ENCODE data around the gene GATA6. TPM values are rescaled to one million over a fixed set of nuclear protein-coding genes. Genes with fewer than 3 reads are reported as not detected.
A peak's percentile ranks its signal among the peaks of the same experiment; 100 is the strongest.

Gene GATA6
- total RNA-seq, result 12.6 TPM

DNA sequence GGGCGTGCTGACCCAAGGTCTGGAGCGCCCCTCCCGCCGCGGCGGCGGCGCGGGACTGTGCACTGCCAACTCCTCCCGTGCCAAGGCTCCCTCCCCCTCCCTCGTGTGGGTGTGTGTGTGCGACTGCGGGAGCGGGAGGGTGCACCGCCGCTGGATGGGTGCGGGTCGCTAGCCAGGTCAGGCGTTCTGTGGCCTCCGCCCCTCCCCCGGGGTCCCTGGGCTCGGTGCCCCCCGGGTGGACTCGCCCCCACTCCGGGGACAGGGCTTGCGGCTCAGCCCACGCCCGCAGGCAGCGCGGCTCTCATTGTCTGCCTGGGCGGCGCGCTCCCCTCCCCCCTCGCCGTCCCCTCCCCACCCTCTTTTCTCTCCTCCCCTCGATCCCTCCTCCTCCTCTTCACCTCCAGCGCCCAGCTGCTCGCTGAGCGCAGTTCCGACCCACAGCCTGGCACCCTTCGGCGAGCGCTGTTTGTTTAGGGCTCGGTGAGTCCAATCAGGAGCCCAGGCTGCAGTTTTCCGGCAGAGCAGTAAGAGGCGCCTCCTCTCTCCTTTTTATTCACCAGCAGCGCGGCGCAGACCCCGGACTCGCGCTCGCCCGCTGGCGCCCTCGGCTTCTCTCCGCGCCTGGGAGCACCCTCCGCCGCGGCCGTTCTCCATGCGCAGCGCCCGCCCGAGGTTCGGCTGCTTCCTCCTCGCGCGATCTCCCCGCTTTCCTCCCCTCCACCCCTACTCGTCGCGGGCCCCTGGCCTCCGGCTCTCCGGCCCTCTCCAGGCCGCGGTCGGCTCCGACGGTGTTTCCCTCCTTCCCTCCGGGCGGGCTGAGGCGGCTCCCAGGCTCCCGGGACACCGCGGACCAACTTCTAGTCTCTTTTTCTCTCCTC lies at the start of gene GATA6:
Gene GATA6 (plus strand): TSS at position 579 of the 878 bp plus-strand sequence. CDS start 1,556 bp downstream, outside the sequence.
- peak; percentile 91 for DNase-seq (ENCODE audit: low spot score)

DNA sequence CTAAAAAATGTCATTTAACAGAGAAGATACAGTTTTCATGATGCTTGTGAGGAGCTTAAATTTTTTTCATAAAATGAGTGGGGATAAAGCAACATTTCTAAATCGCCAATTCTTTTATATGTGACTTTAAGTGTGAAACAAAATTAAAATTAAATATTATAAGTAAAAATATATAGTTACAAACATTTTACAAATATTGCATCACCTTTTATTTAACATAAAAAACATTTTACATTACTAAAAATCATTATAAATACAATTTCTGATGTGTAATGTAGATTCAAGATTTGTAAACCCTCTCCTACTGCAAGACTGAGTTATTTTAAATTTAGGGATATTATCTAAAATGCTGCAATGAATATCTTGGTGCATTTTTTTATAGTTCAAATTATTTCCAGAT lies 44.4 kb upstream of the GATA6 start:
- DNase-seq (ENCODE audit: low spot score), result no peak

DNA sequence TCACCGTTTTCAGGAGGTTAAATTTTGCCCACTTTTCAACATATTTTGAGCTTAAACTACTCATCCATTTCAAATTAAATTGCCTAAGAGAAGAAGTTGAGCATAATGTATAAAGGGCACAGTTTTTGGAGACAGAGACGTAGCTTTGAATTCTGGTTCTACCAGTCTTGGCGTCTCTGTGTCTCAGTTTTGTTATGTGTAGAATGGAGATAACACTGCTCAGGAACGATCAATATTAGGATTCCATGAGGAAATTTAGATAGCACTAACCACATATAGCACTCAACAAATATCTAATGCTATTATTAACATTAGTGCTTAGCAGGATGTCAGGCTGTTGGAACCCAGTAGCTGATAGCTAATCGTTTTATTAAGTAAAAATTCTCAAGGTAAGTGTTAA lies 40.4 kb upstream of the GATA6 start:
- no peak for DNase-seq (ENCODE audit: low spot score)

DNA sequence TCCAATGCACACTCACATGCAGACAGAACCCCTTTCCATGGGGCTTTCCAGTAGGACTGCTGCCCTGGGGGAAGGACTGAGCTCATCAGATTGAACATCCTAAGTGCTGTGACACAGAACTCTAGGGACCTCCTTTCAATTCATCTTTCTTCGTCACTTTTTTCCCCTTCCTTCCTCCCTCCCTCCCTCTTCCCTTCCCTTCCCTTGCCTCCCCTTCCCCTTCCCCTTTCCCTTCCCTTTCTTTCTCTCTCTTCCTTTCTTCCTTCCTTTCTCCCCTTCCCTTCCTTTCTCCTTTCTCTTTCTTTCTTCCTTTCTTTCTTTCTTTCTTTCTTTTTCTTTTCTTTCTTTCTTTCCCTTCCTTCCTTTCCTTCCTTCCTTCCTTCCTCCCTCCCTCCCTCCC lies 39.6 kb upstream of the GATA6 start:
- no peak for DNase-seq (ENCODE audit: low spot score)

DNA sequence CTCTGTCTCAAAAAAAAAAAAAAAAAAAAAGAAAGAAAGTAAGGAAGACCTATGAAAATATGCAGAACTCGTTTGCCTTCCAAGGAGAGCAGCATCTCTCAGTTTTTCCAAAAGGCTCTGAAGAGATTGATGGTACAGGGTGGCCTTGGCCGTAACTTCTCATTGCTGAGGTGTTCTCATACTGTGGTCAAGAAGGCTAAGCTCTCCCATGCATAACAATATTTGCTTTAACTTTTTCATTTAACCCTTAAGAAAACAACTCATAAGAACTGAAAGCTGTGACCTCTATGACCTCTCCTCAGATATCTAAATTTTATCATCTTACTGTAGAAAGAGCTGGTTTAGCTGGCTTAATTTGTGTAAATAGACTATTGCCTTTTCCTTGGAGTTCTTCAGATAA lies 37.1 kb upstream of the GATA6 start:
- DNase-seq (ENCODE audit: low spot score), result no peak

DNA sequence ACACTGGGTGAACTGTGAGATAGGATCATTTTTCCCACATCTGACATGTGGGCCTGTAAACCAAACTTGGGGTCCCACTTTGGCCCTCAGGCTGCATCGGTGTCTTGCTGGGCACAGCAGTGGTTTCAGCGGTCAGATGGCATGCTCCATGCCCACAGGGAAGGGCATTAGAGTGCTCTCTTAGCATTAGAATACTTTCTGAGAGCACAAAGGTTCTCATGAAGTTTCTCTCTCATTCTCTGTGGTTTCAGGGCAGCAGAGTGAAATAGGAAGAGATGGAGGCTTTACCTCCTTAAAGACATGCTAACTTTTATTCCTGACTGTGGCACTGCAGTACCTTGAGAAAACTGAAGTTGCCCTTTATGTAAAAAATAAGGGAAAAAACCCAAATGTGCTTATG lies 36.6 kb upstream of the GATA6 start:
- DNase-seq (ENCODE audit: low spot score), result no peak

DNA sequence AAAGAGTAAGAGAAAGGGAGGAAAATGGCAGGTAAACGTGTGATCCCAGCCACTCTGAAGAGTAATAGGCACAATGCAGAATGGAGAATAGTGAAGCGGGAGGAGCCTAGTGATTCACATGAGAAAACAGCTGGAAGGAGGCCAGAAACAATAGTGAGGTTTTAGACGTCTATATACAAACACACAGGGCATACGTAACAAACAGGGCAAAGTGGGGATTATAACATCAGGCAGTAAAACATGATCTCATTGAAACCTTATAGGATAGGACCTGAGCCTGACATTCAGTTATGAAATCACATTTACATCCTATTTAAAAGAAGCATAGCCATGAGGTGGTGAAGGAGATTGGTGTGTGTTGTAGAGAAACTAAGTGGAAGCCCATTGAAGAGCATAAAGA lies 33.0 kb upstream of the GATA6 start:
- DNase-seq (ENCODE audit: low spot score), result no peak

DNA sequence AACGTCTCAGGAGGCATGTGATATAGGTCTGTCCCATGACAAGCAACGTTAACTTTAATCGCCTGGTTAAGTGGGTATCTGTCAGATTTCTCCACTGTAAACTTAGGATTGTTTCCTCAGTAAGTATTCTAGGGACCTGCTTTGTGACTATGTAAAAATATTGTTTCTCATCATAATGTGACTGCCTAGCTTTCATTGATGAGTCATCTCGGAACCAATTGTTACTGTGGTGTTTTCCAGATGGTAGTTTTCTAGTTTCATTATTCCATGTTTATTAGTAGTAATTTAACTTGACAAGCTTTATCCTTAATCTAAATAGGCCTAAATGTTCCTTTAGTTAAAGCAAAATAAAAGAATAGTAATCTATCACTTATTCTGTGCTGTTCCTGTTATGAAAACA lies 28.2 kb upstream of the GATA6 start:
- no peak for DNase-seq (ENCODE audit: low spot score)

DNA sequence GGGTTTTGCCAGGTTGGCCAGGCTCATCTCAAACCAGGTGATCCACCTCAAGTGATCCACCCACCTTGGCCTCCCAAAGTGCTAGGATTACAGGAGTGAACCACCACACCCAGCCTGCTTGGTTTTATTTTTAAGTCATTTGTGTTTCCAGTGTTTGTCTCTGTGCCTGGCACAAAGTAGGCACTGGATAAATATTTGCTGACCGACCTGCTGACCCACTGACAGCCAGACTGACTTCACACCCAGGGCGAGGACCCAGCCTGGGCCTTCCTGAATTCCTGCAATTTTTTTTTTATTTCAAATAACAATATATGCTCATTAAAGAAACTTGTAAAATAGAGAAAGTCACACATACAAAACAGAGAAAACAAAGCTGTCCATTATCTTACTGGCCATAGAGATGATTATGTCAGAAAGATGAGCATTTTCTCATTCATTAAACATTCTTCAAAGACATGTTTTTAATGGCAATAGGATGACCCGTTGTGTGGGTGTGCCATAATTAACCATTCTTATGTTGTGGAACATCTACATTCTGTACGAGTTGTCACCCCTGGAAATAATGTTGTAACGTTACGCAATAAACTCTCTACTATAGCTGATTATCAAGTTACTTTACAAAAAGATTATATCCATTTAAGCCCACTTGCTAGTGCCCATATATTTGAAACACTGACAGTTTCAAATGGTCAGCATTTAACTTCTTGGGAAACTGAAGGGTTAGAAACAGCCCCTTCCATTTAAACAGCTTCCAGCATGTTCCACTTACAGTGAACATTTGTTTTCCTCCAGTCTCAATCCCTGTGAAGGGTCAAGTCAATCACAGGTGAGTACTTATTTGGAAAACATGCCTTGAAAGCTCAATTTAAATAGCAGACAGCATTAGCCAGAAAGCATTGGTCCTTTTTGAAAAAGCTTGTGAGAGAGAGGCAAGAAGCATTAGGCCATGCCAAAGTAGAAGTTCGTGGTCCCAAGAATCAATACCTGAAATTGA lies 25.7 kb upstream of the GATA6 start:
- no peak for DNase-seq (ENCODE audit: low spot score)

DNA sequence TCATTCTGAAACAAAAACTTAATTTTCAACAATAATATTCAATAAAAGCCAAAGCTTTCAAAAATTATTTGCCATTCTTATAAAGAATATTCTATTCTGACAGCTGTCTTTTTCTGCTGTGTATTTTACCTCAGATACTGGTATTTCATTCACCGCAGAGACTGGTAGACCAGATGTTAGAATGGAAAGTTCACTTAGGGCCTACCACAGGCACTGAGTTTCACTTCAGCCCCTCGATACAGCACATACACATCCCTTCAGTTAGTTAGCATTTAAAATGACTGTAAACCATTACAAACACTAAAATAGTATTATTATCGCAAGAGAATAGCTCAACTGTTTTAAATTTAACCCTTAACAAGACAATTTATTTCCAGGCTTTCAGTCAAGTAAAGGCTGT lies 24.2 kb upstream of the GATA6 start:
- DNase-seq (ENCODE audit: low spot score), result no peak

DNA sequence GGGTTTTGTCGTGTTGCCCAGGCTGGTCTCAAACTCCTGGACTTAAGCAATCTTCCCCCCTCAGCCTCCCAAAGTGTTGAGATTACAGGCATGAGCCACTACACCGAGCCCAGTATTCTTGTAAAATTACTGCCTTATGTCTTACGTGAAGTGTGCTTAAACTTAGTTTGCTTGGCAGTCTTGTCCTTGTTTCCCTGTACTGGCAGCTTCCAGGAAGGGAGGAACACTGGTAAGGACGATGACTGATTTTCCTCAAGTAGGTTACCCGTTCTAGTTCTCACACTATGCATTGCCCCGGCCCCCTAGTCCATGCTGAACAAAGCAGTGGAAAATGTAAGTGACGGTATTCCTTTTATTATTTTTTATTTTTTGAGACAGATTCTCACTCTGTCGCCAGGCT lies 19.7 kb upstream of the GATA6 start:
- DNase-seq (ENCODE audit: low spot score), result no peak

DNA sequence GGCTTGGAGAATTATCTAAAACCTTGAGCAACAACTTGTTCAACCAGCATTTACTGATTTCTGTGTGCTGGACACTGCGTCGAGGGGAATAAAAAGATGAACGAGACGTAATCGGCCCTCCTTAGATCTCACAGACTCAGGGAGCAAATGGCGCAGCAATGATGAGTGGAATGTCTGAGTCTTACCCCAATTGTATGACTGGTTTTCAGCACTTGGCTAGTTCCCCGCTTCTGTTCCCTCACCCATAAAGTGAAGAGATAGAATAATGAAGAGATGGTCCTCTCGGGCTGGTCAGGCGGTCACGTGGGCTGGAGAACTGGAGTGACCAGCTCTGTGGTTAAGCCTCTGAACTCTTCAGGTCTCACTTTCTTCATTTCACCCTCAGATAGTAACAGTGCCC lies 17.3 kb upstream of the GATA6 start:
- no peak for DNase-seq (ENCODE audit: low spot score)

DNA sequence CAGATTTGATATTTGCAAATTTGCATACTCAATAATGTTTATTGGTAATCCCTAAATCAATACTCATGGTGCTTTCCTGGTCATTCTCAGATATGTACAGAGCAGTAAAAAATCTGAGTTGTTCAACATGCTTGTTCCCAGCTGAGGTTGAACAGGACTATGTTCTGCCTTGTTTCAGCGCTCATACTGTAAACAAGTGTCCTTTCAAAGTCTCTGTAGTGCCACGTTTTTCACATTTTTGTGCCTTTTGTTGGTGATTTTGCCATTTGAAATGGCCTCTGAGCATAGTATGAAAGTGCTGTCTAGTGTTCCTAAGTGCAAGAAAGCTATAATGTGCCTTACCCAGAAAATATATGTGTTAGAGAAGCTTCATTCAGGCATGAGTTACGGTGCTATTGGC lies 16.0 kb upstream of the GATA6 start:
- no peak for DNase-seq (ENCODE audit: low spot score)

DNA sequence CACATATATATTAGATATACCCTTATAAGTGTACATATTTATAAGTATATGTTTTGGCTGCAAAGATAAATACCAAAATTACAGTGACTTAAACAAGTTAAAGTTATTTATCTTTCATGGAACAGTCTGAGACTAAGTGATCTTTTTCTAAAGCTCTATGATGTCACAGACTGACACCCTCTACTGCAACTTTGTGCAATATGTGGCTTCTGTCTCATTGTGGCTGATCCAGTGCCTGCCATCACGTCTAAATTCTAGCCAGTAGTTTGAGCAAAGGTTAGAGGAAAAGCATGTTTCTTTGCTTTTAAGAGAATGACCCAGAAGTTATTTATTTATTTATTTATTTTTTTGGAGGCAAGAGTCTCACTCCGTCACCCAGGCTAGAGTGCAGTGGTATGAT lies 13.8 kb upstream of the GATA6 start:
- no peak for DNase-seq (ENCODE audit: low spot score)

DNA sequence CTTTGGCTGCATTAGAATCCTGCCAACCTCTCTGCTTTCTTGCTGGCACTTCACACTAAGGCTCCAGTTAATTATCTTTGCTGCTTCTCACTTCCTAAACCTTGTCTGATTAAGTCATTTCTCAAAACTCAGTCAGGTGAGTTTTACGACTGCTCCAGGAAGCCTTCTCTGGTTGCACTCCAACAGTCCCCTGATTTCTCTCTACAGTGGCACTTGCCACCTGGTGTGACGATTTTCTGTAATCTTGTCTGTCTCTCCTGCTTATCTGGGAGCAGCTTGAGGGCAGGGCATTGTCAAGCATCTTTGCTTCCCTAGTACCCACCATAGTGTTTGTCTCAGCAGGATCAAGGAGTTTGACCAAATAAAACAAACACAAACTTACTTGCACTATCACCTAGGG lies 10.4 kb upstream of the GATA6 start:
- no peak for DNase-seq (ENCODE audit: low spot score)

DNA sequence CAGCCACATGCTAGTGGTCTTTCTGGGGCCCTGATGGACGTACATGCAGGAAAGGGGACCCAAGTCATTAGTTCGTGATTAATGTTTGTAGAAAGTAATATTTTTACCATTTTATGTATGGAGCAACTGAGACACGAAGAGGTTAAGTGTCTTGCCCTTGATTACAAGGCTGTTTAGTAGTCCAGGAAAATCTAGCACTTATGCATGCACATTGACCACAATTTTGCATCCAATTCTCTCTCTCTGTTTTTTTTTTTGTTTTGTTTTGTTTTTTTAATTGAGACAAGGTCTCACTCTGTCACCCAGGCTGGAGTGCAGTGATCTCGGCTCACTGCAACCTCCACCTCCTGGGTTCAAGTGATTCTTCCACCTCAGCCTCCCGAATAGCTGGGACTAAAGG lies 8.3 kb upstream of the GATA6 start:
- DNase-seq (ENCODE audit: low spot score), result no peak

DNA sequence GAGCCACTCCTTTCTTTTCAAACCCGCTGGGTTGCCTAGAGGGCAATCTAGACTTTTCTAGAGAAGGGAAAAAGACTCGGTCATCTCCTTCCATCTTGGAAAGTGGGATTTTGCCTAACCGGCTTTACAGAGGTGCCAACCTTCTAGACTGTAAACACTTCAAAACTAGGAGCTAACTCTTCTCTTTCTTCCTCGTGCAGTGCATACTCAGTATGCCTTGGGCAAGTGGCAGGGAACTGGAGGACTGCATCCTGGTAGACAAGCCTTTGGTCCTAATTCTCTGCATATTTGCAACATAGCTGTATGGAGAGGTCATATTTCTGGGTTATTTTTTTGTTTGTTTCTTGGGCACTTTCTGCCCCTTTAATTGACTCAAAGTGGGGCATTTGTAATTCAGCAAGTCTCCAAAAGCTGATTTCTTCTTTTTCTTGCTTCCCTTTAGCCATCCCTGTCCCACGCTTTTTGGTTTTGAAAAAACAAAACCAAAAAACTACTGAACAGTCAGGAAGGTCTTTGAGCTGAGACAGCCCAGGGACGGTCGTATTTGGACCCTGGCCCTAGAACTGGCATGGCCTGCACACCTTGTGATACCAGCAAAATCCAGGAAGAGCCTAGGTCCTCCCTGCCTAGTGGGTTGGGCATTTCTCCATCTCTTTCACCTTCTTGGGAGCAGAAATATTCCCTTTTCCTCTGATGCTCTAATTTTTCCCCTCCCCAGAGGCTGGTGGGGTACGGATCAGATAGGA lies 5.8 kb upstream of the GATA6 start:
- DNase-seq (ENCODE audit: low spot score), result no peak

DNA sequence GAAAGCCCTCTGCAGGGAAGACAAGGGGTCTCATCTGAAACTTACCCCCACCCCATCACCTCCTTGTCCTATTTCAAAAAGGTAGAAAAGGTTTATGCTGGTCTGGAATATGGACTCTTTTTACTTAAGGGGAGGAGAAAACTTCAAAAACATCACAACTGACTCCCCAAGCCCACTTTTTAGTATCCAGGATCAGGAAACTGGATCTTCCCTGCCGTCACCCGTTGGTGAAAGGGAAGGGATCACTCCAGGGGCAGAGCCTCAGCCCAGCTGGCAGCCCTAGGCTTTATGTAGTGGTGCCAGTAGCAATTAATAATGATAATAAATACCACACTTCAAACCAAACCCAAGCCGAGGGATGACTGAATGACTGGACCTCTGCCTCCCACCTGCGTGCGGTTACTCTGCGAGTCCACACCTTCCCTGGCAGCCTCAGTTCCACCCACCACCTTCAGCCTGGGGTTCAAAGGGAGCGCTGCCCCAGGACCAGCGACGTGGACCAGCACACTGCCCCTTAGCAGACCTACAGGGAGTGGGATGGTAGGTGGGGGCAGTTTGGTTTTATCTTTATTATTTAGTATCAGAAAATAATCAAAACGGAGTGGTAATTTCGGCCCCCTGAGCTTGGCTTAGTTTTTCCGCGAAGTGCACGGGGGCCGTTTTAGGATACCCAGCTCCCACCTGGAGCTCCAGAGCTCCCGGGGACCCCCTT lies 4.9 kb upstream of the GATA6 start:
- DNase-seq (ENCODE audit: low spot score), result no peak

DNA sequence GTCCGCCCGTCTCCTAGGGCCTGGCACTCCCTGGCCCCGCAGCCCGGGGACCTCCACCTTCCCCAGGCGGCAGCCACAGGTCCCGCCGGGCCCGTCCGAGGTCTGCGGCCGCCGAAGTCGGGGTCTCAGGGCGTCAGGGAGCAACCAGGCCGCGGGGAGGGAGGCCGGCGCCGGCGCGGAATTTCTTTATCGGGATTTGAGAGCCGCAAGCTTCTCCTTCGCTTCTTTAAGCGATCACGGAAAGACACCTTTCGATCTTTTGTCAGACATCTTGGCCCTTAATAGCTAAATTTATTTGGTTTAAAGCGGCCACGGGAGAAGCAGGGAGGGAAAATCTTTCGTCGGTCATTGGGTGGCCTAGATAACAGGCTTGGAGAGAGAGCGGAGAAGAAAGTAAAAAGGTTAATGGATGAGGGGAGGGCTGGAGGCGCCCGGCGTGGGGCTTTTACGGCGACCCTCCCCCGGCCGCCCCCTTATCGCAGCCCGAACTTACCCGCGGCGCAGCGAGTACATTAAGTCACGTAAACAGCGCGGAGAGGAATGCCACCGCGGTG lies 4.3 kb upstream of the GATA6 start:
- no peak for DNase-seq (ENCODE audit: low spot score)

DNA sequence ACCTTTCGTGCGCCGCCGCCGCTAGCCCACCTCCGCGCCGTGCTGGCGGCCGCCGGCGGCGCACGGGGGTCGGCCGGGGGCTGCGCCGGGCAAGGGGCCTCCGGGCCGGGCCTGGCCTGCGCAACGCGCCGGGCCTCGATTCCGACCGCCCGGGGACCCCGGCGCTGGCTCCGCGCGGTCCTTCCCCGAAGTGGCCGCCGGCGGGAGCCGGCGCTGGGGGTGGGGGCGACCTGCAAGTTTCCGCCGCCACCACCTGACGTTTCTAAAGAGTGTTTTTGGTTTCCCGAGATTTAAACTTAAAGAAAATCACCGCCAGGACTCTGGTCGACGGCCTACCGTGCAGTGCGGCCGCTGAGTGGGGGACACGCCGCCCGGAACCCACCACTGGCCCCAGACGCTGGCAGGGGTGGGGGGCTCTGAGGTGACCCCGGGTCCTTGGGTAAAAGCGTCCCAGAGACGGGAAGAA lies 3.8 kb upstream of the GATA6 start:
- no peak for DNase-seq (ENCODE audit: low spot score)

Measured in ureter (tissue), 1 donor.